ENCODE results near the gene BTNL3. TPM values are rescaled to one million over a fixed set of nuclear protein-coding genes. Genes with fewer than 3 reads are reported as not detected.

BTNL3 gene
- polyA plus RNA-seq, 1 donor: 158 TPM

DNA sequence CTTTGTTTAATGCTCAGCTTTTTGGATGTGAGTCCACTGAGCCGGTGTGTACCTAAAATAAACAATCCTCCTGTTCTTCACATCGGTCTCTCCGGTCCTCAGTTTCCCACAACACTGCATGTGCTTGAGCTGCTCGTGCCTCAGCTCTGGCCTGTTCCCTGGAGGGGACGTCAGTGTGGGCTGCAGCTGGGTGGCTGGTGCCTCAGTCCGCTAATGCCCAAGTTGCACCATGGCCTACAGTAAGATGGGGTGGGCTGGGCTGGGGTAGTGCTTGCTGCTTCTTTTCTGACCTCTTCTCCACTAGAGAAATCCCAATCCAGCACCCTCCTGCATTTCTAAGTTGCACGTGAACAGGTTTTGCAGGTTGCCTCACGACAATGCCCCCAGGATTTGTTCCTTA is 50.8 kb downstream of the BTNL3 start:
- no peak overlapping the region for H3K4me3 ChIP-seq (ENCODE audit: low read length)
- peaks cover 8% of the 10 kb centered on the region for H3K27me3 ChIP-seq (ENCODE audit: control insufficient read depth, insufficient read depth, low read length)
- no peaks in the 10 kb centered on the region for H3K4me1 ChIP-seq (ENCODE audit: control insufficient read depth, insufficient read depth, low read length)
- no peaks in the 10 kb centered on the region for H3K9me3 ChIP-seq (ENCODE audit: control insufficient read depth, low read depth, low read length)
- no peaks in the 10 kb centered on the region for H3K36me3 ChIP-seq (ENCODE audit: control insufficient read depth, insufficient read depth, low read length)
- no CpG with 5 or more reads among the region's 8 CpGs for WGBS (ENCODE audit: insufficient coverage, low lambda C conversion rate)
- H3K27ac ChIP-seq (ENCODE audit: low read length): no peak overlapping the region
- DNase-seq: no peak

DNA sequence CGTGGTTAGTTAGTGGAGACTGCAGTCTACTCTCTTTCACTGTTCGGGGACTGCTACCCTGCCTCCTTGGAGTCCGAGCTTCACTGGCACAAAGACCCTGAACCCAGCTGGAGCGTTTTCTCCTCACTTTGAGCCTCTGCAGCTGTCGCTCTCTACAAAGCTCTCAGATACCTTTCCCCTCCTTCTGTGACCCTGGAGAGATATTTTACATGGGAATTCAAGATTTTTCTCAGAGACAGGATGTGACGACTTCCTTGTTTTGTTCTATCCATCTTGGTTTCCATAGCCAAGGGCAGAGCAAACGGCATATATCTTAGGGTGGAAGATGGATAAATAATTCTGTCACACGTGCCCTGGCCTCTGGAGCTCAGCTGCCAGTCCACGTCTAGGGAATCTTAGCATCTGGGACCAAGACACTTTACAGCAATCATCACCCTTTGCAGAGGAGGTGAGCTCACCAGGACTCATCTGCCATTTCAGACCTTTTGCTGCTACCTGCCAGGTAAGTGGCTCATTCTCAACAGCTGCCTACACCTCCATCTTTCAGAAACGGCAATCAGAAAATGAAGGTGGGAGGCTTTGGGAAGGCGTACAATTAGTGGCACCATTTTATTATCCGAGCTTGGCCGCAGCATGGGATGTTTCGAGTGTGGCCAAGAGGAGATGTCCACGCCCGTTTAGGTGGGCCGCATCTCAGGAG is 51.4 kb downstream of the BTNL3 start, which contains the start of gene BTNL9:
Gene BTNL9 (plus strand): TSS at position 336 of the 700 bp plus-strand sequence. CDS start 5,224 bp downstream, outside the sequence.
- DNase-seq: no peak
- H3K9me3 ChIP-seq (ENCODE audit: control insufficient read depth, low read depth, low read length): no peaks in the 10 kb centered on the region
- H3K4me3 ChIP-seq (ENCODE audit: low read length): no peak within 1 kb of the TSS
- no peaks in the 10 kb centered on the region for H3K4me1 ChIP-seq (ENCODE audit: control insufficient read depth, insufficient read depth, low read length)
- no peak within 1 kb of the TSS for H3K27ac ChIP-seq (ENCODE audit: low read length)
- H3K27me3 ChIP-seq (ENCODE audit: control insufficient read depth, insufficient read depth, low read length): peaks cover 8% of the 10 kb centered on the region
- no peaks in the 10 kb centered on the region for H3K36me3 ChIP-seq (ENCODE audit: control insufficient read depth, insufficient read depth, low read length)
- 90% methylated on average over 6 of the region's 17 CpGs for WGBS (ENCODE audit: insufficient coverage, low lambda C conversion rate)

DNA sequence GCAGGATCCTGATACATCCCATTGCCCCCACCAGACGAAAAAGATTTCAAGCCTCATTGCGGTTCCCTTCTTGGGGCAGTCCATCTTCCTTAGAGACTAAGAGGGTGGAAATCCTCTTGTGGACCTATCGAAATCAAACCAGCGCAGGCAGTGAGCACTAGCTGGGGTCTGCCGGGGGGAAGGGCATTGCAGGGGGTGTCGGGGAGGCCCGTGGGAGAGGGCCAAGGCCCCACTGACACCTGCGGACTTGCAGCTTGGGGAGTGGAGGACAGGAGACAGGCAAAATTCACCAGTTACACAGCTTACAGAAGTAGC is 51.9 kb downstream of the BTNL3 start:
- H3K4me3 ChIP-seq (ENCODE audit: low read length): no peak overlapping the region
- no peak for DNase-seq
- H3K27ac ChIP-seq (ENCODE audit: low read length): no peak overlapping the region
- no CpG with 5 or more reads among the region's 8 CpGs for WGBS (ENCODE audit: insufficient coverage, low lambda C conversion rate)
- no peaks in the 10 kb centered on the region for H3K36me3 ChIP-seq (ENCODE audit: control insufficient read depth, insufficient read depth, low read length)
- peaks cover 10% of the 10 kb centered on the region for H3K27me3 ChIP-seq (ENCODE audit: control insufficient read depth, insufficient read depth, low read length)
- no peaks in the 10 kb centered on the region for H3K4me1 ChIP-seq (ENCODE audit: control insufficient read depth, insufficient read depth, low read length)
- H3K9me3 ChIP-seq (ENCODE audit: control insufficient read depth, low read depth, low read length): no peaks in the 10 kb centered on the region

DNA sequence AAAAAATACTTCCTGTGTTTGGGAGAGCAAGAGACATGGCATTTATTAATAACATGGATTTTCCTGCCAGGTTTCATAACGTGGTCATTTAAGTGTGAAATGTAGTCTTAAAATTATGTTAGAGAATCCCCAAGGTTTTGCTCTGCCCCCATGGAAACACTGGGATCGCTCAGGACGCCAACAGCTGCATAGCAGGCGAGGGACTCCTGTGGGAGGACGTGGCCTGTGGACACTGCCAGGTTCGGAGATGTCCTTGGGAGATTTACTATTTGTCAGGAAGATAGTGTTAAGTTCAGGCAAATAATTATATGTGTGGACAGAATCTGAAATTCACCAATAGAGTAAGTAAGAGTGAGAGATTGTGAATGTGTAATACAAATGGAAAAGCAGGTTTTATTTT is 52.4 kb downstream of the BTNL3 start:
- Histone ChIP-seq H3K27ac (ENCODE audit: low read length) (no peak overlapping the region), H3K36me3 (ENCODE audit: control insufficient read depth, insufficient read depth, low read length) (no peaks in the 10 kb centered on the region), H3K9me3 (ENCODE audit: control insufficient read depth, low read depth, low read length) (no peaks in the 10 kb centered on the region), H3K4me1 (ENCODE audit: control insufficient read depth, insufficient read depth, low read length) (no peaks in the 10 kb centered on the region), H3K27me3 (ENCODE audit: control insufficient read depth, insufficient read depth, low read length) (peaks cover 12% of the 10 kb centered on the region), H3K4me3 (ENCODE audit: low read length) (no peak overlapping the region)
- no peak for DNase-seq
- WGBS (ENCODE audit: insufficient coverage, low lambda C conversion rate): 67% methylated on average over 3 of the region's 6 CpGs

DNA sequence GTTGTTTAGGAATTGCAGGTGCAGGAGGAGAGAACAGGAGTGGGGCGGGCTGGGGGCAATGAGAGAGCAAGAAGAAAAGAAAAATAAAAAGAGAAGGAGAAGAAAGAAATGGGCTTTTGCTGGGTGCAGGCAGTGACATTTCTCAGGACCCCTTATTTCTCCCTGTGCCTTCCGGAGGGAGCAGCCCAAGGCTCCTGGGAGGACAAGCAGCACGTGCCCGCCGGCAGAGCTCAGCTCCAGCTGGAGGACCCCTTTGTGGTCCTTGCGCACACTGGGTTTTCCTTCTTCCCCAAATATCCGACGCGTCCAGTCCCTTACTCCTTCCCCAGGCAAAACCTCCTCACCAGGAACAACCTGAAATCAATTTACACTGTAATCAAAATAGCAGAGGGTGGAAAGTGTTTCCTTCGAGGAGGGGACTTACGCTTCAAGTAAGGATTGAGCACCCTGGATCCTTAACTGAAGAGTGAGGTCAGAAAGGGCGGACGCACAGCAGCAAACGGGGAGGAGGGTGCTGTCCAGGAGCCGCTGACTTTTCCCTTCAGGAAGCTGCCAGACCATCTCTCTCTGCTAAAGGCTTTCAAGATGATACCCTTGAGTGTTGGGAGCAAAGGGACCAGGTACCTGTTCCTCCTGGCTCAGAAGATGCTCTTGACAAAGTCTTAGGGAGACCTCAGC is 53.5 kb downstream of the BTNL3 start:
- H3K27me3 ChIP-seq (ENCODE audit: control insufficient read depth, insufficient read depth, low read length): peaks cover 21% of the 10 kb centered on the region
- H3K27ac ChIP-seq (ENCODE audit: low read length): no peak overlapping the region
- H3K4me1 ChIP-seq (ENCODE audit: control insufficient read depth, insufficient read depth, low read length): no peaks in the 10 kb centered on the region
- H3K9me3 ChIP-seq (ENCODE audit: control insufficient read depth, low read depth, low read length): no peaks in the 10 kb centered on the region
- H3K36me3 ChIP-seq (ENCODE audit: control insufficient read depth, insufficient read depth, low read length): no peaks in the 10 kb centered on the region
- H3K4me3 ChIP-seq (ENCODE audit: low read length): no peak overlapping the region
- no peak for DNase-seq
- no CpG with 5 or more reads among the region's 15 CpGs for WGBS (ENCODE audit: insufficient coverage, low lambda C conversion rate)

DNA sequence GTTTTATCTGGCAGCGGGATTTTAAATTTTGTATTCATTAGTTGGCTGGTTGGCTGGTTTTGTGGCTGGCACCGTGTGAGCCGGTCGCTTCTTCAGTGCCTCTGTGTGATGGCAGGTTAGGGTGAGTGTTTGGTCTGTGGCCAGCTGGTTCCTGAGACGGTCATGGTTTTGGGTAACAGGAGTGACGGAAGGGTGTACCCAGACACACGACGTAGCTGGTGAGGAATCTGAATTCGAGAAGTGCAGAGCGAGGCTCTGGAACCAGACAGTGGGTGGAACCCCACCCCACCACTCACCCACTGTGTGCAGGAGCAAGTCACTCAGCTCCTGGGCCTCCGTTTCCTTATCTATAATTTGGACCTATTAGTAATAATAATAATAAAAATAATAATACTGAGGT is 54.1 kb downstream of the BTNL3 start:
- WGBS (ENCODE audit: insufficient coverage, low lambda C conversion rate): no CpG with 5 or more reads among the region's 11 CpGs
- Histone ChIP-seq H3K9me3 (ENCODE audit: control insufficient read depth, low read depth, low read length) (no peaks in the 10 kb centered on the region), H3K4me3 (ENCODE audit: low read length) (no peak overlapping the region), H3K27ac (ENCODE audit: low read length) (no peak overlapping the region), H3K36me3 (ENCODE audit: control insufficient read depth, insufficient read depth, low read length) (no peaks in the 10 kb centered on the region), H3K4me1 (ENCODE audit: control insufficient read depth, insufficient read depth, low read length) (no peaks in the 10 kb centered on the region), H3K27me3 (ENCODE audit: control insufficient read depth, insufficient read depth, low read length) (peaks cover 22% of the 10 kb centered on the region)
- DNase-seq: no peak

DNA sequence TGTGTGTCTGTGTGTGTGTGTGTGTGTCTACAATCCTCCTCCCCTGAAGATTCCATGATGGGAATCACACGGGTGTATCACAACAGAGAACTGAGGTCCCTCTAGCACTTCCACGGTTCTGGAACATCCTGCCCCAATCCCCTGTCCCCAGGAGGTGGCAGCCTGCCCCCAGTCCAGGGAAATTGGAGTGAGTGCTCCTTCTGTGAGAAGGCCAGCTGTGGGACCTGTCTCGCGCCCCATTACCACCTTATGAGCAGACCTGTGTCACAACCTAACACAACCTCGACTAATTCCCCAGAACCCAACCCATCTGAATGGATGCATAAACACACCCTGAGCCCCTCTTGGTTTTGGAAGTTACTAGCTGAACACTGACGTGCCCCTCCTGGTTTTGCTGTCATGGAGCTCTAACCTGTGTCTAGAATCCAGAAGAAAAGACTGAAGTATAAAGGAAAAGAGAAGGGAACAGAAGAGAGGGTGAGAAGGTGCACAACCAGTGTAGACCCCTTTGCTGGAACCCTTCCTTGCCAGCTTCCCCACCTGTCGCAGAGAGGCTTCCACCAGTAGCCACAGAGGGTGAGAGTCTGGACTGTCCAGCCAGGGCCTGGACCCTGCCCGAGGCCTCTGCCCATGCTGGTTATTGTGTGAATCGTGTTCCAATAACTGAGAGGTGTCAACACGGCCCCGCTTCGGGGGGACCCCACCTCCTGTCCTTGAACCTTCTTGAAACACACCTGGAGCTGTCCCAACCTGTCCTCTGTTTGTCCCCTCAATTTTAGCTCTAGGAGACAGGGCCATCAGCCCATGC is 54.8 kb downstream of the BTNL3 start:
- peaks cover 29% of the 10 kb centered on the region for H3K27me3 ChIP-seq (ENCODE audit: control insufficient read depth, insufficient read depth, low read length)
- no CpG with 5 or more reads among the region's 12 CpGs for WGBS (ENCODE audit: insufficient coverage, low lambda C conversion rate)
- no peak overlapping the region for H3K27ac ChIP-seq (ENCODE audit: low read length)

DNA sequence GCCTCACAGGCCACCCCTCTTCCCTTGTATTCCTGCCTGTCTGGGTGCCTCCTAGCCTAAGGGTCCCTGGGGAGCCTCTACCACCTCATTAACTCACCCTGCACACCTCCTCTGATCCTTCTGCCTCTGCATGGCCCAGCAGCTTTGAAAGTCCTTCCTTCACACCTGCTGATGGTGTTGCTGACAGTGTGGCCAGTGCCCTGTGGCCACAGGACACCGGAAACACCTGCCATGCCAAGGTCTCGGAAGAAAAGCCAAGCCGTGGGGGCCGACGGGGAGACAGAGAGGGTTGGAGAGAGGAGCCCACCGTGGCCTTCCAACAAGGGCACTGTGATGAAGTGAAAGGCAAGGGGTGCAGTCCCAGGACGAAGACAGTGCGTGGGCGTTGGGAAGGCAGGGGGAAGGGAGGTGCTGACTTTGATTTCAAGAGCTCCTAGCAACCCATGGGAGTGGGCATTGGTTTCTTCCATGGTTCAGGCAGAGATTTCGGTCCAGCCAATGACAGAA is 55.5 kb downstream of the BTNL3 start:
- peaks cover 32% of the 10 kb centered on the region for H3K27me3 ChIP-seq (ENCODE audit: control insufficient read depth, insufficient read depth, low read length)
- H3K27ac ChIP-seq (ENCODE audit: low read length): no peak overlapping the region
- WGBS (ENCODE audit: insufficient coverage, low lambda C conversion rate): 70% methylated on average over 2 of the region's 10 CpGs
- H3K36me3 ChIP-seq (ENCODE audit: control insufficient read depth, insufficient read depth, low read length): no peaks in the 10 kb centered on the region
- H3K9me3 ChIP-seq (ENCODE audit: control insufficient read depth, low read depth, low read length): no peaks in the 10 kb centered on the region
- DNase-seq: no peak
- no peaks in the 10 kb centered on the region for H3K4me1 ChIP-seq (ENCODE audit: control insufficient read depth, insufficient read depth, low read length)
- no peak overlapping the region for H3K4me3 ChIP-seq (ENCODE audit: low read length)

More for the DNA sequence above, 54.8 kb downstream of the BTNL3 start:
- DNase-seq: no peak
- H3K36me3 ChIP-seq (ENCODE audit: control insufficient read depth, insufficient read depth, low read length): no peaks in the 10 kb centered on the region
- no peaks in the 10 kb centered on the region for H3K4me1 ChIP-seq (ENCODE audit: control insufficient read depth, insufficient read depth, low read length)
- no peaks in the 10 kb centered on the region for H3K9me3 ChIP-seq (ENCODE audit: control insufficient read depth, low read depth, low read length)
- H3K4me3 ChIP-seq (ENCODE audit: low read length): no peak overlapping the region

DNA sequence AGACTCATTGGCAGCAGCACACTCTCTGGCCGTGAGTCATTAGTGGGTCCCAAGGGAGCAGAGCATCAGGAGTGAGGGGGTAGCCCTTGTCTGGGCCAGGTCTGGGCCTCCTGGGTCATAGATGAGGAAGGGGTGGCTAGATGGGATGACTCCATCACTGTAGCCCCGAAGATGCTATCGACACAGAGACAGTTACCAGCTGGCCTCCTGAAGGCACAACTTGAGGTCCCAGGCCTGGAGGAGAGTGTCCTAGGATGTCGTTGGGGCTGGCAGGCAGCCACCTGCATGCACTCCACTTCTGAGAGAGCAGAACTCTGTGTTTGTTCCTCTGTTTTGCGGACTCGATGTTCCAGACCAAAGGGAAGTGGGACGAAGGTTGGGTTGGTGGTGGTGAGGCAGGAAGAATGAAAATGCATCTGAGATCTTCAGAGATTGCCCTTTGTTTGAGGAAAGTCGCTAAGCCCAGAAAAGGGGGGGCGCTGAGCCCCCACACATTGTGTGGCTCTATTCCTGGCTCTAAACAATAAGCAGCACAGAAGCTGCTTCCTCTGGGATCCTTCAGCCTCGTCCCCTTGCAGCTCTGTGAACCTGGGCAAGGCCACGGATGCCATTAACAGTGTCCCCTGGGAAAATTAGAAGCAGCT is 56.1 kb downstream of the BTNL3 start:
- no peak for DNase-seq
- Histone ChIP-seq H3K27me3 (ENCODE audit: control insufficient read depth, insufficient read depth, low read length) (peaks cover 34% of the 10 kb centered on the region), H3K36me3 (ENCODE audit: control insufficient read depth, insufficient read depth, low read length) (no peaks in the 10 kb centered on the region), H3K9me3 (ENCODE audit: control insufficient read depth, low read depth, low read length) (no peaks in the 10 kb centered on the region), H3K4me1 (ENCODE audit: control insufficient read depth, insufficient read depth, low read length) (no peaks in the 10 kb centered on the region), H3K27ac (ENCODE audit: low read length) (no peak overlapping the region), H3K4me3 (ENCODE audit: low read length) (no peak overlapping the region)
- 80% methylated on average over 1 of the region's 11 CpGs for WGBS (ENCODE audit: insufficient coverage, low lambda C conversion rate)

DNA sequence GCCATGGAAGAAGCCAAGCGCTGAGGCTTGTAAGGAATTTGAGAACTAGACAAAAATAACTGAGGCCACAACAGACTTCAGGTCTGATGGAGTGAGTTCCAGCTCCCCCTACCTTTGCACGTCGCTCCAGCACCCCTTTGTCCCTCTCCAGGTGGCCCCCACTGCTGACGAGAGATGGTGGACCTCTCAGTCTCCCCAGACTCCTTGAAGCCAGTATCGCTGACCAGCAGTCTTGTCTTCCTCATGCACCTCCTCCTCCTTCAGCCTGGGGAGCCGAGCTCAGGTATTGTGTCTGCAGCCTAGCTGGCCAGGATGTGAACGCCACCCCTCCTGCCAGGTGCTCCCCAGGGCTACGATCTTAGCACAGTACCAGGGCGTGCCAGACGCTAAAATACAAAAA is 56.7 kb downstream of the BTNL3 start:
- Histone ChIP-seq H3K4me1 (ENCODE audit: control insufficient read depth, insufficient read depth, low read length) (no peaks in the 10 kb centered on the region), H3K36me3 (ENCODE audit: control insufficient read depth, insufficient read depth, low read length) (no peaks in the 10 kb centered on the region), H3K9me3 (ENCODE audit: control insufficient read depth, low read depth, low read length) (no peaks in the 10 kb centered on the region), H3K27ac (ENCODE audit: low read length) (no peak overlapping the region), H3K27me3 (ENCODE audit: control insufficient read depth, insufficient read depth, low read length) (peaks cover 39% of the 10 kb centered on the region), H3K4me3 (ENCODE audit: low read length) (no peak overlapping the region)
- 80% methylated on average over 2 of the region's 10 CpGs for WGBS (ENCODE audit: insufficient coverage, low lambda C conversion rate)
- DNase-seq: no peak

All from large intestine (tissue), 3 donors.